GM12864 (cell line): ENCODE measurements around the gene GALNT17.

ENCODE experiments used
- DNase-seq: peaks from one replicate; pipeline ENCODE4 v3.0.0-alpha.2; 2011; ENCODE audit warnings: low read depth
- H3K4me3 ChIP-seq: 2 replicates; pipeline ENCODE4 v1.5.1; 2011; ENCODE audit warnings: mild to moderate bottlenecking, low read depth, low read length, control low read depth
- CTCF ChIP-seq: IDR thresholded peaks from 2 replicates; pipeline ENCODE4 v1.5.1; 2011; ENCODE audit warnings: low read depth, mild to moderate bottlenecking, moderate library complexity, low read length, control low read depth, inconsistent platforms; ENCODE audit errors: missing control alignments

Gene GALNT17

GRCh38 chr7:71687286-71687685 lies 555.3 kb downstream of the GALNT17 start:
- no peak for TF ChIP-seq CTCF
- no peak for DNase-seq
- no peak overlapping the region for H3K4me3 ChIP-seq

- TF ChIP-seq CTCF, result no peak
- DNase-seq, result no peak
- H3K4me3 ChIP-seq, result no peak overlapping the region
Observed at GRCh38 chr7:71687831-71688599, 556.1 kb downstream of the GALNT17 start.

- no peak overlapping the region for H3K4me3 ChIP-seq
- no peak for TF ChIP-seq CTCF
- no peak for DNase-seq
Observed at GRCh38 chr7:71691538-71691937, 559.6 kb downstream of the GALNT17 start.

- no peak for TF ChIP-seq CTCF
- no peak overlapping the region for H3K4me3 ChIP-seq
- DNase-seq, result no peak
Observed at GRCh38 chr7:71694665-71695064, 562.7 kb downstream of the GALNT17 start.

- H3K4me3 ChIP-seq, result no peak overlapping the region
- TF ChIP-seq CTCF, result no peak
- DNase-seq, result no peak
Observed at GRCh38 chr7:71695186-71695585, 563.2 kb downstream of the GALNT17 start.

GRCh38 chr7:71696511-71696910 lies 564.6 kb downstream of the GALNT17 start:
- H3K4me3 ChIP-seq, result no peak overlapping the region
- no peak for DNase-seq
- no peak for TF ChIP-seq CTCF

- no peak for DNase-seq
- no peak overlapping the region for H3K4me3 ChIP-seq
- no peak for TF ChIP-seq CTCF
Observed at GRCh38 chr7:71697400-71697799, 565.5 kb downstream of the GALNT17 start.
